Loucy (cell line): ENCODE results near the gene ZBTB21.

Source experiments
- EZH2phosphoT487 ChIP-seq: fragments of 200-600 bp; IDR thresholded peaks from 2 replicates; pipeline ENCODE4 v1.6.1; 2018; ENCODE audit warnings: antibody characterized with exemption, mild to moderate bottlenecking, moderate library complexity, borderline replicate concordance
- TF ChIP-seq, protein P1 (sequence below): fragments of 200-600 bp; sonication (generic); conservative IDR thresholded peaks from 2 replicates; pipeline ENCODE4 v1.5.1; 2014; ENCODE audit warnings: mild to moderate bottlenecking, antibody characterized with exemption, low read length

GRCh38 chr21:41961282-41961701 lies 48.9 kb downstream of the ZBTB21 start:
- TF ChIP-seq, protein P1, sequence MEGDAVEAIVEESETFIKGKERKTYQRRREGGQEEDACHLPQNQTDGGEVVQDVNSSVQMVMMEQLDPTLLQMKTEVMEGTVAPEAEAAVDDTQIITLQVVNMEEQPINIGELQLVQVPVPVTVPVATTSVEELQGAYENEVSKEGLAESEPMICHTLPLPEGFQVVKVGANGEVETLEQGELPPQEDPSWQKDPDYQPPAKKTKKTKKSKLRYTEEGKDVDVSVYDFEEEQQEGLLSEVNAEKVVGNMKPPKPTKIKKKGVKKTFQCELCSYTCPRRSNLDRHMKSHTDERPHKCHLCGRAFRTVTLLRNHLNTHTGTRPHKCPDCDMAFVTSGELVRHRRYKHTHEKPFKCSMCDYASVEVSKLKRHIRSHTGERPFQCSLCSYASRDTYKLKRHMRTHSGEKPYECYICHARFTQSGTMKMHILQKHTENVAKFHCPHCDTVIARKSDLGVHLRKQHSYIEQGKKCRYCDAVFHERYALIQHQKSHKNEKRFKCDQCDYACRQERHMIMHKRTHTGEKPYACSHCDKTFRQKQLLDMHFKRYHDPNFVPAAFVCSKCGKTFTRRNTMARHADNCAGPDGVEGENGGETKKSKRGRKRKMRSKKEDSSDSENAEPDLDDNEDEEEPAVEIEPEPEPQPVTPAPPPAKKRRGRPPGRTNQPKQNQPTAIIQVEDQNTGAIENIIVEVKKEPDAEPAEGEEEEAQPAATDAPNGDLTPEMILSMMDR: no peak
- TF ChIP-seq EZH2phosphoT487: no peak
